A549 (cell line): ENCODE data around the gene INPP5A. TPM values are rescaled to one million over a fixed set of nuclear protein-coding genes. Genes with fewer than 3 reads are reported as not detected.

ENCODE experiments used
- ATAC-seq, 2 experiments: fragments of 200-7000 bp in 1 of 2; fragments of >200 bp in 1 of 2; cut with Nextera tagmentation in 1 of 2; cut with Tn5 transposase in 1 of 2; 3 replicates each; pipeline versions ENCODE4 v1.8.0 to v1.9.1; 2018 to 2020; ENCODE audit warnings: mild to moderate bottlenecking in 1 of 2, moderate library complexity in 1 of 2
- CTCF ChIA-PET: fragments of 300-600 bp; sonication (Branson Sonifier 250); formaldehyde crosslinking; extraction: SDS; loops from one replicate; lab custom pipeline; 2021; ENCODE audit warnings: antibody characterized with exemption, inconsistent platforms; lab: Yijun Ruan, JAX
- POLR2A ChIA-PET: fragments of 350-600 bp; formaldehyde crosslinking; extraction: SDS; loops from one replicate; lab custom pipeline; 2021; ENCODE audit warnings: antibody characterized with exemption, inconsistent platforms; lab: Yijun Ruan, JAX
- DNase-seq, 2 experiments: peaks; one replicate each; pipeline versions ENCODE4 v3.0.0 to v3.0.0-alpha.2; 2011 to 2016; ENCODE audit warnings: low read depth in 1 of 2, low spot score in 1 of 2
- FAIRE-seq: peaks from 2 replicates; lab custom pipeline; 2011; peaks lifted over from hg19 to GRCh38; lab: Jason Lieb, UNC
- H3K27ac ChIP-seq, 2 experiments: fragments of >200 bp; sonication (Bioruptor Twin); formaldehyde crosslinking; 3 replicates each; pipeline ENCODE4 v1.5.1; 2016 to 2017
- H3K4me1 ChIP-seq: fragments of >200 bp; sonication (Bioruptor Twin); formaldehyde crosslinking; 3 replicates; pipeline ENCODE4 v1.6.1; 2016
- H3K4me2 ChIP-seq: fragments of >200 bp; sonication (Bioruptor Twin); formaldehyde crosslinking; 3 replicates; pipeline ENCODE4 v1.6.1; 2016
- H3K4me3 ChIP-seq: fragments of >200 bp; sonication (Bioruptor Twin); formaldehyde crosslinking; 3 replicates; pipeline ENCODE4 v1.5.1; 2016
- H3K9me3 ChIP-seq: fragments of >200 bp; sonication (Bioruptor Twin); formaldehyde crosslinking; 3 replicates; pipeline ENCODE4 v1.6.1; 2016
- BHLHE40 ChIP-seq: IDR thresholded peaks from 2 replicates; pipeline ENCODE4 v1.6.1; 2012; ENCODE audit warnings: low read depth, low read length, inconsistent platforms
- CHD2 ChIP-seq: fragments of 150-350 bp; IDR thresholded peaks from 2 replicates; pipeline ENCODE4 v1.6.1; 2014; ENCODE audit warnings: low read length; ENCODE audit not compliant: partially characterized antibody
- CHD4 ChIP-seq: fragments of 200-600 bp; sonication (generic); IDR thresholded peaks from 2 replicates; pipeline ENCODE4 v1.6.1; 2016; ENCODE audit warnings: antibody characterized with exemption, mild to moderate bottlenecking, borderline replicate concordance
- ESRRA ChIP-seq: fragments of 150-350 bp; IDR thresholded peaks from 2 replicates; pipeline ENCODE4 v1.6.1; 2014; ENCODE audit warnings: mild to moderate bottlenecking, low read length, borderline replicate concordance
- FOSB ChIP-seq: fragments of 250-450 bp; sonication (Bioruptor Pico); IDR thresholded peaks from 2 replicates; pipeline ENCODE4 v1.5.0; 2020; ENCODE audit warnings: mild to moderate bottlenecking, moderate library complexity
- FOSL2 ChIP-seq, 2 experiments: fragments of 450-650 bp in 1 of 2; fragments of >200 bp in 1 of 2; sonication (Bioruptor Twin) in 1 of 2; formaldehyde crosslinking; IDR thresholded peaks; 2 replicates each; pipeline versions ENCODE4 v1.5.0 to v1.6.1; 2016 to 2020; ENCODE audit warnings: mild to moderate bottlenecking in 1 of 2, moderate library complexity in 1 of 2
- GATA3 ChIP-seq: IDR thresholded peaks from 2 replicates; pipeline ENCODE4 v1.6.1; 2012; ENCODE audit warnings: borderline replicate concordance
- HOXB13 ChIP-seq: fragments of 250-450 bp; sonication (Bioruptor Pico); IDR thresholded peaks from 2 replicates; pipeline ENCODE4 v1.5.0; 2020; ENCODE audit warnings: low read depth, mild to moderate bottlenecking, moderate library complexity
- JUN ChIP-seq, 2 experiments: fragments of >200 bp; sonication (Bioruptor Twin); formaldehyde crosslinking; IDR thresholded peaks; 2 replicates in 1 of 2; 3 replicates in 1 of 2; pipeline ENCODE4 v1.6.1; 2016 to 2017
- MAZ ChIP-seq: fragments of 150-350 bp; IDR thresholded peaks from 2 replicates; pipeline ENCODE4 v1.6.1; 2014; ENCODE audit warnings: antibody characterized with exemption, low read depth, low read length, borderline replicate concordance
- MYC ChIP-seq: IDR thresholded peaks from 2 replicates; pipeline ENCODE4 v1.6.1; 2012; ENCODE audit warnings: mild to moderate bottlenecking, inconsistent platforms, low read length, improper control_type of control experiment, borderline replicate concordance
- NPAS2 ChIP-seq: fragments of 250-450 bp; sonication (Bioruptor Pico); IDR thresholded peaks from 2 replicates; pipeline ENCODE4 v1.8.0; 2022; ENCODE audit warnings: mild to moderate bottlenecking, moderate library complexity, borderline replicate concordance
- NR3C1 ChIP-seq: fragments of >200 bp; sonication (Bioruptor Twin); formaldehyde crosslinking; IDR thresholded peaks from 3 replicates; pipeline ENCODE4 v1.6.1; 2017
- PHF8 ChIP-seq: fragments of 200-600 bp; sonication (generic); IDR thresholded peaks from 2 replicates; pipeline ENCODE4 v1.6.1; 2016; ENCODE audit warnings: low read depth, mild to moderate bottlenecking, antibody characterized with exemption, moderate library complexity, borderline replicate concordance
- POLR2AphosphoS2 ChIP-seq: conservative IDR thresholded peaks from 2 replicates; pipeline ENCODE4 v1.6.1; 2012; ENCODE audit warnings: low read length, improper control_type of control experiment, inconsistent platforms
- TFCP2L1 ChIP-seq: fragments of 250-450 bp; sonication (Bioruptor Pico); IDR thresholded peaks from 2 replicates; pipeline ENCODE4 v1.5.0; 2021; ENCODE audit warnings: mild to moderate bottlenecking
- TP53 ChIP-seq: fragments of 250-450 bp; sonication (Bioruptor Pico); IDR thresholded peaks from 2 replicates; pipeline ENCODE4 v1.5.0; 2021; ENCODE audit warnings: mild to moderate bottlenecking, moderate library complexity
- ZFP36 ChIP-seq: fragments of 450-650 bp; IDR thresholded peaks from 2 replicates; pipeline ENCODE4 v1.6.1; 2014; ENCODE audit warnings: borderline replicate concordance; ENCODE audit not compliant: partially characterized antibody
- WGBS: methylation state at CpG from one replicate; pipeline ENCODE4 v1.1.6; 2017; ENCODE audit errors: missing lambda C conversion rate; 5-methylcytosine and 5-hydroxymethylcytosine counted together
- polyA plus RNA-seq, 4 experiments: library from polyadenylated mRNA; depleted of rRNA in 3 of 4; stranded (reverse); fragments of >200 nt; fragmentation: RNase III in 1 of 4; extraction: RNeasy Plus Mini Kit Qiagen cat#74134 plus additional on column Dnase treatment in 1 of 4; gene quantifications; 2 replicates in 3 of 4; 3 replicates in 1 of 4; pipeline ENCODE4 v1.2.3, GENCODE V29; 2011 to 2017
- TF ChIP-seq, protein P1 (sequence below): fragments of >200 bp; sonication (Bioruptor Twin); formaldehyde crosslinking; IDR thresholded peaks from 3 replicates; pipeline ENCODE4 v1.5.1; 2016
- TF ChIP-seq, protein P2 (sequence below): fragments of >200 bp; sonication (Bioruptor Twin); formaldehyde crosslinking; IDR thresholded peaks from 2 replicates; pipeline ENCODE4 v1.6.1; 2016
- TF ChIP-seq, protein P3 (sequence below): fragments of >200 bp; sonication (Bioruptor Twin); formaldehyde crosslinking; IDR thresholded peaks from 3 replicates; pipeline ENCODE4 v1.6.1; 2016

INPP5A gene
- polyA plus RNA-seq, 2 of the 4 experiments (the other 2 are of a cell fraction) = 13.7 to 15.1 TPM

- 87% methylated on average over 30 of the region's 30 CpGs for WGBS
- Histone ChIP-seq H3K4me1 (peaks cover 26% of the 10 kb centered on the region), H3K4me3 (no peak overlapping the region), H3K27ac (no peak overlapping the region), H3K4me2 (no peak overlapping the region), H3K9me3 (no peaks in the 10 kb centered on the region)
- ChIA-PET CTCF (interaction anchor here (0.9 to 1.5 kb wide), 2 partner anchors 127 to 129 kb away, joined by 5 to 9 read pairs; no protein-coding TSS in a partner anchor), POLR2A (no interaction called here)
- TF ChIP-seq GATA3 (no peak), TFCP2L1 (no peak), NR3C1 (no peak), CHD4 (no peak), FOSL2 (IDR thresholded peaks at IDR 0.05) (no peak), FOSL2 (CRISPR knock-in tag; IDR thresholded peaks at IDR 0.05) (no peak), CHD2 (no peak), JUN (IDR thresholded peaks at IDR 0.05) (no peak), BHLHE40 (no peak), ZFP36 (no peak), POLR2AphosphoS2 (no peak)
- TF ChIP-seq, protein P1, sequence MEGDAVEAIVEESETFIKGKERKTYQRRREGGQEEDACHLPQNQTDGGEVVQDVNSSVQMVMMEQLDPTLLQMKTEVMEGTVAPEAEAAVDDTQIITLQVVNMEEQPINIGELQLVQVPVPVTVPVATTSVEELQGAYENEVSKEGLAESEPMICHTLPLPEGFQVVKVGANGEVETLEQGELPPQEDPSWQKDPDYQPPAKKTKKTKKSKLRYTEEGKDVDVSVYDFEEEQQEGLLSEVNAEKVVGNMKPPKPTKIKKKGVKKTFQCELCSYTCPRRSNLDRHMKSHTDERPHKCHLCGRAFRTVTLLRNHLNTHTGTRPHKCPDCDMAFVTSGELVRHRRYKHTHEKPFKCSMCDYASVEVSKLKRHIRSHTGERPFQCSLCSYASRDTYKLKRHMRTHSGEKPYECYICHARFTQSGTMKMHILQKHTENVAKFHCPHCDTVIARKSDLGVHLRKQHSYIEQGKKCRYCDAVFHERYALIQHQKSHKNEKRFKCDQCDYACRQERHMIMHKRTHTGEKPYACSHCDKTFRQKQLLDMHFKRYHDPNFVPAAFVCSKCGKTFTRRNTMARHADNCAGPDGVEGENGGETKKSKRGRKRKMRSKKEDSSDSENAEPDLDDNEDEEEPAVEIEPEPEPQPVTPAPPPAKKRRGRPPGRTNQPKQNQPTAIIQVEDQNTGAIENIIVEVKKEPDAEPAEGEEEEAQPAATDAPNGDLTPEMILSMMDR = no peak
- ATAC-seq = no peak
- DNase-seq = no peak
- FAIRE-seq = no peak
These were observed 245.8 kb downstream of the INPP5A start for GRCh38 chr10:132783165-132783939.

DNA sequence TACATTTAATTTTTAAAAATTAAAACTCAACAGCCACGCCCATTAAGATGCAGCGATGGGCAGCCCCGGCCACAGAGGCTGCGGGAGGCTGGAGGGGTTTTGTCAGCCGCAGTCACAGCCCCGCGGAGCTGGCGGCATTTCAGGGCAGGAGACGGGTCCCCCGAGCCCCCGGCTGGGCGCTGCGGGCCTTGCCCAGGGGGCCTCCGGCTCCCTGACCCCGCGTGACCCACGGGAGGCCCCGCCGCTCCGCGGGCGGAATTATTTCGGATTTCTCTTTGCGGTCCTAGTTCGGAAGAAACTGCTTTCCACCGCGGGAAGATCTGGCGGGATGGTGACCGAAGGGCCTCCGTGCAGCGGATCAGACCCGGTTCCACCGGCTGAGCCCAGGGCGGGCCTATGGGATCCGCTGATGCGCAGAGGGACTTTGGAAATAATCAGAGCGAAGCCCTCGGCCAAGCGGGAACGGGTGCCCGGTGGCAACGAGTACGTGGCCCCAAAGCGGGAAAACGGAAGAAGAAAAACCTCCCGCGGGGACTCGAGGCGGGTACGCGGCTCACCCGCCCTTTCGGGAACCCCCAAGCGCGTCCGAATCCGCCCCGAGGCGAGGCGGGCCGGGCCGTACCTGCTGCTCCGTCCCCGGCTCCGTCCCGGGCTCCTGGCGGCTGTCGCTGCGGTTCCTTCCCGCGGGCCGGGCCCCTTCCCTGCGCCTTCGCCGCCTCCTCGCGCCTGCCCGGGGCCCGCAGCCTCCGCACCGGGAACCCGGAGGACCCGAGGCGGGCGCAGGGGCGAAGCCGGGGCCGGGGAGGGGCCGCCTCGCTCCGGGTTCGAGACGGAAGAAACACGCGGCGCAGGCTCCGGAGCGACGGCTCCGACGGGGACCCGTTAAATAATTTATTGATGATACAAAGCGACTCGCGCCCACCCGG is 246.6 kb downstream of the INPP5A start:
- FAIRE-seq = no peak
- H3K4me3 ChIP-seq = no peak overlapping the region
- ChIA-PET CTCF (interaction anchor here (1.5 kb wide), 1 partner anchor 128 kb away, joined by 9 read pairs; no protein-coding TSS in a partner anchor), POLR2A (no interaction called here)
- H3K4me2 ChIP-seq = no peak overlapping the region
- no peak overlapping the region for H3K27ac ChIP-seq
- peaks cover 26% of the 10 kb centered on the region for H3K4me1 ChIP-seq
- no peak for DNase-seq
- 92% methylated on average over 89 of the region's 106 CpGs for WGBS
- H3K9me3 ChIP-seq = no peaks in the 10 kb centered on the region
- no peak for ATAC-seq
- TF ChIP-seq, protein P2, sequence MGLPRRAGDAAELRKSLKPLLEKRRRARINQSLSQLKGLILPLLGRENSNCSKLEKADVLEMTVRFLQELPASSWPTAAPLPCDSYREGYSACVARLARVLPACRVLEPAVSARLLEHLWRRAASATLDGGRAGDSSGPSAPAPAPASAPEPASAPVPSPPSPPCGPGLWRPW = no peak
- TF ChIP-seq NPAS2 = no peak
- no peak for TF ChIP-seq HOXB13 (CRISPR knock-in tag)
- TF ChIP-seq PHF8 = no peak
- no peak for TF ChIP-seq FOSB (CRISPR knock-in tag)

DNA sequence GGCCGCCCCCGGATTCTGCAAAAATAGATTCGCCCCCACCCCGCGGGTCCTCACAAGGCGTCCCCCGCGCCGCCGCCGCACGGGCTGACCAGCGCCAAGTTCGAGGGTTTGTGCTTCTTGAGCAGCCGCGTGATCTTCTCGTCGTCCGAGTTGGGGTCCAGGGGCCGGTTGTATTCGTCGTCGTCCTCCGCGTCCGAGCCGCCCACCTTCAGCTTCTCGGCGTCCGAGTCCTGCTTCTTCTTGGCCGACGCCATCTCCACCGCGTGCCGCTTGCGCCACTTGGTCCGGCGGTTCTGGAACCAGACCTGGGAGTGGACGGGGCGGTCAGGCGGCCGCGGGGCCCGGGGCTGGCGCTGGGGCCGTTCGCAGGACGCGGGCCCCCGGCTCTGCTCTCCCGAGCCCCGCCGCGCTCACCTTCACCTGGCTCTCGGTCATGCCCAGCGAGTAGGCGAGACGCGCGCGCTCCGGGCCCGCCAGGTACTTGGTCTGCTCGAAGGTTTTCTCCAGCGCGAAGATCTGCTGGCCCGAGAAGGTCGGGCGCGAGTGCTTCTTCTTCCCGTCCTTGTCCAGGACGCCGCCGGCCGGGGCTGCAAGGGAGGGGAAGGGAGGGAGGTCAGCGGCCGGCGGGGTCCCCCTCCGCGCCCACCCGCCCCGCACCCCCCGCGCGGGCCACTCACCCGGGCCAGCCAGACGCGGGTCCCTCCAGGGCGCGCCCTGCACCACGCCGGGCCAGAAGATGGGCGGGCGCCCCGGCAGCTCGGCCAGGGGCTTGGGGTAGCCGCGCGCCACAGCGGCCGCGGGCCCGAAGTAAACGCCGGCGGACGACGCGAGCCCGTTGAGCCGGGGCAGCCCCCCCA is 247.5 kb downstream of the INPP5A start:
- ATAC-seq (no peak), DNase-seq (no peak), FAIRE-seq (no peak)
- Histone ChIP-seq H3K4me3 (peak overlapping the region; percentile 40), H3K4me1 (peaks cover 26% of the 10 kb centered on the region), H3K9me3 (no peaks in the 10 kb centered on the region), H3K4me2 (peak overlapping the region; percentile 95), H3K27ac (peak overlapping the region in 1 of 2 experiments; percentile 50; a peak in 1 of 6 replicates)
- POLR2A ChIA-PET = no interaction called here
- WGBS = 79% methylated on average over 72 of the region's 111 CpGs
- no peak for TF ChIP-seq MAZ
- TF ChIP-seq, protein P3, sequence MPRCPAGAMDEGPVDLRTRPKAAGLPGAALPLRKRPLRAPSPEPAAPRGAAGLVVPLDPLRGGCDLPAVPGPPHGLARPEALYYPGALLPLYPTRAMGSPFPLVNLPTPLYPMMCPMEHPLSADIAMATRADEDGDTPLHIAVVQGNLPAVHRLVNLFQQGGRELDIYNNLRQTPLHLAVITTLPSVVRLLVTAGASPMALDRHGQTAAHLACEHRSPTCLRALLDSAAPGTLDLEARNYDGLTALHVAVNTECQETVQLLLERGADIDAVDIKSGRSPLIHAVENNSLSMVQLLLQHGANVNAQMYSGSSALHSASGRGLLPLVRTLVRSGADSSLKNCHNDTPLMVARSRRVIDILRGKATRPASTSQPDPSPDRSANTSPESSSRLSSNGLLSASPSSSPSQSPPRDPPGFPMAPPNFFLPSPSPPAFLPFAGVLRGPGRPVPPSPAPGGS = no peak
- TF ChIP-seq MYC = no peak
- TF ChIP-seq ESRRA = no peak
- no peak for TF ChIP-seq TP53
- no peak for TF ChIP-seq PHF8
- CTCF ChIA-PET = interaction anchor here (0.8 kb wide), 1 partner anchor 44 kb away, joined by 4 read pairs; no protein-coding TSS in a partner anchor
